Measurements from ENCODE around the gene TADA2A.

TADA2A gene, protein sequence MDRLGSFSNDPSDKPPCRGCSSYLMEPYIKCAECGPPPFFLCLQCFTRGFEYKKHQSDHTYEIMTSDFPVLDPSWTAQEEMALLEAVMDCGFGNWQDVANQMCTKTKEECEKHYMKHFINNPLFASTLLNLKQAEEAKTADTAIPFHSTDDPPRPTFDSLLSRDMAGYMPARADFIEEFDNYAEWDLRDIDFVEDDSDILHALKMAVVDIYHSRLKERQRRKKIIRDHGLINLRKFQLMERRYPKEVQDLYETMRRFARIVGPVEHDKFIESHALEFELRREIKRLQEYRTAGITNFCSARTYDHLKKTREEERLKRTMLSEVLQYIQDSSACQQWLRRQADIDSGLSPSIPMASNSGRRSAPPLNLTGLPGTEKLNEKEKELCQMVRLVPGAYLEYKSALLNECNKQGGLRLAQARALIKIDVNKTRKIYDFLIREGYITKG

DNA sequence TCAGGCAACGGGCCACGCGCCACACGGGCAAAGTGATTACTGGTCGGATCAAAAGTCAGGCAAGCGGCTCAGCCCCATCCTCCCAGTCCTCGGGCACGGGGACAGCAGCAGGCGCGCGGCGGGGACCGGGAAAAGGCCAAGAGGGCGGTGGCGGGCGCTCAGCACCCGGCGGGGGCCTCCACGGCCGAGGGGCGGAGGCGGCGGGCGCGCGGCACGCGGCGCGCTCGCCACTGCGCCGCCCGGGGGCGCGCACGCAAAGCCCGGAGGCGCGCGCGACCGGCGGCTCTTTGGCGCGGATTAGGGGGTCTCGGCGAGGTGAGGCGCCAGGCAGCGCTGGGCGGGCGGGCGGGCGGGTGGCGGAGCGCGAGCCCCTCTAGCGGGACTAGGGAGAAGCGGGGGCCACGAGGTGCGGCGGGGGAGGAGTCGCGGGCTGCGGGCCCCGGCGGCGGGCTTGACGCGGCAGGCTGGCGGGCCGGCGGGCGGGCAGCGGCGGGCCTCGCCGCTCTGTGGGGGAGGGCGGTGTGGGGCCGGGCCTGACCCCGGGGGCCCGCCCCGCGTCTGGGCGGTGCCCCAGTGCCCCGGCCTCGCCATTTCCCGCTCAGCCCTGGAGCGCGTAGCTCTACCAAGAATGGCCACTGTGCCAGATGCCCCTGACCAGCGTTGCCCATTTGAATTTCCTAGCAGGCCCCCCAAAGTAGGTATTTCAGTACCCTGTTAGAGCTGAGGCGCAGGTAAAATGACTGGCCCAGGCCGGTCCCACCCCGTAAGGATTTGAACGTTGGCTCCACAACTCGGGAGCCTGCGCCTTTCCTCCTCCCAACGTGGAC lies at the start of gene TADA2A, which contains the start of gene ACACA:
TSS of gene TADA2A (plus strand) at position 252 of the 827 bp plus-strand sequence. CDS start 4,480 bp downstream, outside the sequence.
TSS of gene ACACA (minus strand) at position 202 of the 827 bp plus-strand sequence. CDS start 537 bp downstream, outside the sequence.
- DNase-seq (ENCODE audit: low read depth), result peak; percentile 90

DNA sequence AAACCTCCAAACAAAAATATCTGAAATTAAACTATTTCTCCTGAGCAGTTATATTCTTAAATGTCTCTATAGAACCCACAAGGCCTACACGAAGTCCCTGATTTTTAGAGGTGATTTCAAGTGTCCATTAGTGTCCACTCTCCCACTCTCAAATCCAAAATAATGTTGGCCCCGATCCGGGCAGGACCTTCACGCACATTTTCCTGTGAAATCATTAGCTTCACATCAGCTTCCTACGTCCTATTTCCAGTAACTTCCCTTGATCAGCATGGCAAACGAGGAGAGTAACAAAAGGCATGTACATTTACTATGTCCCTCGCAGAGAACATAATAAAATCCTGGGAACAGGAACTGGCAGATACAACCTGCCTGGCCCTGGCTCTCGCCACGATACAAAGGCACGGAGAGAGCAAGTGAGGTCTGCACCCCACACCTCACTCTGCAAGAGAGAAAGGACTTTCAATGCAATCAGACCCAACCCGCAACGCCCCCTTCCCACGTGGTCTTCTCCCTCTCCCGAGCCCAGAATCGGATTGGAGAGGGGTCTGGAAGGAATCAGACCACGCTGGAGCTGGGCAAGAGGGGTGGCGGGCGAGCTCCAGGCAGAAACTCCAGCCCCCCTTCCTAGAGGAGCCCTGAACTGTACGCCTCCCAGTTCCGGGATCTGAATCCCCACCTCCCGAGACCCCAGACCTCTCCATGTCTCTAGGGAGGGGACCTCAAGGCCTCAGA lies 48.4 kb upstream of the TADA2A start:
- DNase-seq (ENCODE audit: low read depth), result peak; percentile 75

DNA sequence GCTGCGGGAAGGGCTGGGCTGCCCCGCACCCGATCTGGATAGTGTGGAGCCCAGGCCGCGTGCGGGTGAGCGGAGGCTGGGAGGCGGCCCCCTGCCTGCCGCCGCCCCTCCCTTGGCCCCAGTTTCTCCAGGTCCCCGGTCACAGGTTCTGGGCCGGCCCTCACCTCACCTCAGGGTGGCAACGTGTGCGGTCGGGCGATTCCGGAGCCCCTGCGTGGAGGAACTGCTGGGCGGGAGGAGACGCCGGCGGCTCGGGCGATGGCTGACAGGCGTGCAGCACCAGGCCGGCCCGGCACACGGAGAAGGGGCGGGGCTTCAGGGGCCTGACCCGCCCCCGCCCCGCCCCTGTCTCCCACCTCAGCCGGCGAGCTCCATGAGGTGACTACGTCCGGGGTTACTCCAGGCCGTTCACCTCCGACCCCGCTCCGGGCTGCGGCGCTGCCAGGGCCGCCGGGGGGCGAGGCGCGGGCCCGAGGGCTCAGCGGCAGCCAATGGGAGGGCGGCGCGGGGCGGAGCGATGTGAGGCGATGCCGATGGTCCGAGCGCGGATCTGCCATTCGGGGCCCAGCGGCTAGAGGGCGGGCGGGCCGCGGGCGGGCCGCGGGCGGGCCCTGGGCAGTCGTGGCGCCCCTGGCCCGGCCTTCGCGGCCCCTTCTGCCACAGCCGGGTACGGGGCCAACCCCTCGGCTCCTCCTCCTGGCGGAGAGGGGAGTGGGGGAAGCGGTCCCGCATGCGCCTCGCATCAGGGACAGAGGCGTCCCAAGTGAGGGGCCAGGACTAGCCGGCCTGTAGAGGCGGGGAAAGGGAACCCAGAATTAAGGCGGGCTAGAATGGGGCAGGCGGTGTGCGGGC lies 47.6 kb upstream of the TADA2A start:
- peak; percentile 96 for DNase-seq (ENCODE audit: low read depth)

DNA sequence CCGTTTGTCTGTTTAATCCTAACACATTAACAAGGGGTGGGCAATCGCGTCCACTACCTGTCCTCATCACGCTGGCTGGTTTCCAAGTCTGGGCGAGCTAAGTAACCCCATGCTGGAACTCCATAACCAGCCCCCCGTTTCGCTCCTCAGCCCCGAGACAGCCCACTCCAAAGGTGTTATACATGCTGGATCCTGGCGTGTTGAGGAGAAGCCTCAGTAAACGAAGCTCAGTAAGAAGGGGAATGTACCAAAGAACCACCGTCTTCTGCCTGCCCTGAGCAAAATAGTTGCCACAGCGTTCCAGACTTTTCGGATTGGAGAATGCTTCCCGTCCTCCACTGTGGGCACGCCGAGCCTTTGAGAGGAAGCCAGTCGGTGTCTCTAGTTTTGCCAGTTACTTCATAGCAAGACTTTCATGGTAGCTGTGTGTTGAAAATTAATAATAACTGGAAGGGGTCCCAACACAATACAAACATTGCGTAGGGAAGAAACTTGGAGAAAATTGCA lies 47.0 kb upstream of the TADA2A start:
- peak; percentile 2 for DNase-seq (ENCODE audit: low read depth)

DNA sequence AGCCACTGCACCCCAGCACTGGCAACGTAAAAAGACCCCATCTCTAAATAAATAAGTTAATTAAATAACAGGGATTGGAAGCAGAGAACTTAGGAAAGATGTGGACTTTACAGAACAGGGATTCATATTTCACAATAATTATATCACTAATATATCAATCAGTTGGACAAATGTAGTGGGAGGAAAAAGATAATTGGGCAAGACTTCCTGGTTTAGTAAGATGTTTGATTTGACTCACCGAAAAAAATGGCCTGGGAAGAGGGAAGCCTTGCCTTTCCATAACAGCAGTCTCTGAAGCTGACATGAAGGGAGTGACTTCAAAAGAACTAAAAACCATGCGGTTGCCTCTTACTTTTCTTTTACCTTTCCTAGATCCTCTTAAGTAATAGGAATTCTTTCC lies 46.1 kb upstream of the TADA2A start:
- peak; percentile 16 for DNase-seq (ENCODE audit: low read depth)

DNA sequence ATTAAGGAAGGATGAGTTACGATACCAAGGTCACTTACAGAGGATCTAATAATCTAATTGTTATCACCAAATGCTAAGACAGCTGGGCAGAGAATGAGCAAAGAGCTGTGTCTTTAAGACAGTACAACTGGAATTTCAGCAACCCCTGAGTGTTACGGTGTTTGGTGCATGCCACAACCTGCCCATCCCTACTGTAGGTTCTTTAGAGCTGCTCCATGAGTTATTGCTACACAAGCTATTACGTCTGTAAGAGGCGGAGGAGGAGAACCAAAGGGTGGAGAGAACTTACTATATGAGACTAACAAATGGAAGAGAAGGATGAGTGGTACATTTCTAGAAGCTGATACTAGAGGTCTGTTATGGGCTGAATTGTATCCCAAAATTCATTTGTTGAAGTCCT lies 45.1 kb upstream of the TADA2A start:
- no peak for DNase-seq (ENCODE audit: low read depth)

DNA sequence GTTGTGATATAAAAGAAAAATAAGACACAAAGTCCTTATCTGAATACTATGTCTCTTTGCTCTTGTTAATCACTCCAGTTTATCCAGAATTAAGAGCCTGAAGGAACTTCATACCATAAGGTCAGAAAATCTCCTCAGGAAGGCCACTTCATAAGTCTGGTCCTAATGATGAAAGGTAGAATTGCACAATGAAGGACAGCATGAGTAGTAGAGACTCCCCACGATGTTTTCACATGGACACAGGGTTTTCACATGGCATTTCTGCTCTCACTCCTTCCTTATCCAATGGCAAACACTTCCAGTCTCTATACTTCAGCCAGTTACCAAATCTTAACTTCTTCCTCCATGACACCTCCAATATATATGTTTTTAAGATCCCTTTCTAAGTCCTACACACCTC lies 41.1 kb upstream of the TADA2A start:
- DNase-seq (ENCODE audit: low read depth), result no peak

DNA sequence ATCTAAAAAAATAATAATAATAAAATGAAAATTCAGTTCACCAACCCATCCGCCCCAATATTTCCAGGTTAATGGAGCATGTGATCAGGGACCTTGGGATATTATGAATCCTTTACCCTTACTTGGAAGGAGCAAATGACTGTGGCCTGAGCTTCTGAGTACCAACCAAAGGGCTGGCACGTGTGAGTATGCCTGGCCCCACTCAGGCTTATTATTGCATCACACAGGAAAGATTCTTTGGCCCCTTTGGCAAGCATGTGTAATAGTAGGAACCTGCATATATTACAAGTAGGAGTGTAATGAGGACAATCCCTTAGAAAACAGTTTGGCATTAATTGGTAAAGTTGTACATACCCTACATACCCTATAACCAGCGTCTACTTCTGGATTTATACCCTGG lies 38.1 kb upstream of the TADA2A start:
- DNase-seq (ENCODE audit: low read depth), result peak; percentile 15

DNA sequence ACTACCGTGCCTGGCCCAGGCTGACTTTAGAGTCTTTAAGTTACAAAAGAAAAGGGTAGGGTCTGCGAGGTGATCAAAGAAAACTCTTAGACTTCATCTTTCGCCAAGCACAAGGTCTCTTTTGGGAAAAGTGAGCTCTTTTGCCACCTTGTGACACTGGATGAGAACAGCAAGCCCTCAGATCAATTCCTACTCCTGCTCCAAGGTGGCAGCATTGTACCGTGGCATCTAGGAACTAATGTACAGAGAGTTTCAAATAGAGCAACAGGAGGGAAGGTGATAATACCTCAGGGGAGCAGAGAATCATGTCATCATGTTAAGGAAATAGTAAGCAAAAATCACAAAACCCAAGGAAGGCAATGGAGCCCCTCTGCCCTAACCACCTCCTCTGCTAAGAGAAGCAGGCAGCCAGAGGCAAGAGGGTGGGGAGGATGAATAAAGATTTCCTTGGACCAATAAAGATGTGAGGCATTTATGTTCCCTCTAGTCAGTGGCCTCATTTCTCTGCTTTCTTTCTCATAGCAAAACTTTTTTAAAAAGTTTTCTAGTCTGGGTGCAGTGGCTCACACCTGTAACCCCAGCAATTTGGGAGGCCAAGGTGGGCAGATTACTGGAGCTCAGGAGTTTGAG lies 33.0 kb upstream of the TADA2A start:
- peak; percentile 86 for DNase-seq (ENCODE audit: low read depth)

DNA sequence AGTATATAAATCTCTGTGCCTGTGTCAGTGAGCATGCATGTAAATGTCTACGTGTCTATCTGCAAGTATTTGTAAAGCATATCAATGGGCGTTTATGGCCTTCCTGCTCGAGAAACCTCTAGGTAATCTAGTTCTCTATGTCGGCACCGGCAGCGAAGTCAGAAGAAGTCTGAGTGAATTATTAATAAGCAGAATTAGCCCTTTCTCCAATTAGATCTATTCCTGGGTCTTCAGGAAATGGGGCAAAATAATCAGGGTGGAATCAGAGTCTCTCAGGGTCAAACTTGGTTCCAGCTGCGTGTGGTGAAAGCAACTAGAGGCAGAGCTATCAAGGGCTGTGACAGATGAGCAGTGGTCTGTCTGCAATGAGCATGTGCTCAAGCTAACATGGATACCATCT lies 31.0 kb upstream of the TADA2A start, which contains the start of gene C17orf78:
TSS of gene C17orf78 (plus strand) at position 280 of the 400 bp plus-strand sequence. CDS start at position 388, 108 bp downstream.
- DNase-seq (ENCODE audit: low read depth), result no peak

DNA sequence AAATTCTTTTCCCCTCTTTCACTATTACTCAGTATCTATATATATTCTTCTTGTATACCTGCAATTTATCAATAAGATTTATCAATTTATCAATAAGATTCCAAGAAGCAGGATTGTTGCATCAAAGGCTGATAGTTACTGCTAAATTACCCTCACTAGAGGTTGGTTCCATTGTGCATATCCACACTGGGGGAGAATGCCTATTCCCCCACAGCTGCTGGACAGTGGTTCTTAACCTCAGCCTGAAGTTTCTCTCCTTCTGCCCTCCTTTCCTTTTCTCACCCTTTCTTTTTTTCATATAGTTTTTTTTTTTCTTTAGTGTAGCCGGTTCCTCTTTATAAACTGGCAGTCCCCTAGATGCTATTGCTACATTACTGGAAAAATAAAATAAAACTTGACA lies 24.6 kb upstream of the TADA2A start:
- DNase-seq (ENCODE audit: low read depth), result no peak

DNA sequence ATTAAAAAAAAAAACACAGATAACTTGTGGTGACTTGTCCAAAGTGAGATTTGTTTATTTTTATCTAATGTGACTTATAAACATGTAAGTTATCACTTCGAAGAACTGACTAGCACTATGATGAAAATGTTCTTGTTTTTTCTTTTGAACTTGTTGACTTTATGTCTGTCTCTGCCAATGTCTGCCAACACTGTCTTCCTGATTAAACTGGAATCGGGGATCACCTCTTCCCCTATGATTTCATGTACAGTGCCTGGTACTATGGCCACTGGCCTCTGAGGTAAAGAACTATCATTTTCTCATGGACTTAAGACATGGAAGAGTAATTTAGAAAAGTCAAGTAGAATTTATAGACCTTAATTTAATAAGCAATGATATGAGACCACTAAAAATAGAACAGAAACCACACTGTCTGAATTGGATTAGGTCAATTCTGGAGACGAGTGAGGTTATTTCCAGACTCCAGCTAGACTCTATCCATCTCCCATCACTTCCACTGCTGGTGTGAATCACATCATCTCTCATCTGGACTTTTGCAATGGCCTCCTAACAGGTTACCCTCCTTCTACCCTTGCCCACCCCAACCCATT lies 22.0 kb upstream of the TADA2A start:
- no peak for DNase-seq (ENCODE audit: low read depth)

DNA sequence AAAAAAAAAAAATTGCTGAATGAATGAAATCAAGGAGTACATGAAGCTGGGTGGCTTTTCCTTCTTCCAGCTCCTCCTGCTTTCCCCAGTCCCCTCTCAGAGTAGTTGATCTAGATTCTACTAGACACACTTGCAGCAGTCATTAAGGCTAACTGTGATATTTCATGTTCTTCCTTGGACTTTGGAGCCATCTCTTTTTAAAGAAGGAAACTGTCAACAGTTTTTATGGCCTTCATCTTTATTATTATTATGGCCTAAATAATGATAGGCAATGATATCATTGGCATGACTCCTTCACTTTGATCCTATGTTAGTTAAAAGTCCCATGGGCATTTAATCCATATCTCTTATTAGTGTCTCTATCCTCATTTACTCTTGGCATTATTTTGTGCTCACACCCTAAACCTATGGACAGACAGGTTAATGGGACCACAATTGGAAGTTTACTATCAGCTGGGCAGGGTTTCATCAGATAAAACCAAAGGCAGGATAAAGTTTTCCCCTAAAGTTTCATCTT lies 21.2 kb upstream of the TADA2A start:
- DNase-seq (ENCODE audit: low read depth), result no peak

DNA sequence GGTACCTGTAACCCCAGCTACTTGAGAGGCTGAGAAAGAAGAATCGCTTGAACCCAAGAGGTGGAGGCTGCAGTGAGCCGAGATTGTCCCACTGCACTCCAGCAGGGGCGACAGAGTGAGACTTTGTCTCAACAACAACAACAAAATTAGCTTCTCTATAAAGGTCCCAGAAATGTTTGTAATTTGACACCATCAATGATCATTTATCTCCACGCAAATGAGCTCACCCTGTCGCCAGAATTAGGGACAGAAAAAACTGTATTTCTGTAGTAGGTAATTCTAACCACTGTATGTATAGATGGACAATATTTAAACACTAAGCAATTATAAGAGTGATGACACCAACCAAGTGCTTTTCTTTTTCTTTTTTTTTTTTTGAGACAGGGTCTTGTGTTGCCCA lies 20.2 kb upstream of the TADA2A start:
- DNase-seq (ENCODE audit: low read depth), result no peak

DNA sequence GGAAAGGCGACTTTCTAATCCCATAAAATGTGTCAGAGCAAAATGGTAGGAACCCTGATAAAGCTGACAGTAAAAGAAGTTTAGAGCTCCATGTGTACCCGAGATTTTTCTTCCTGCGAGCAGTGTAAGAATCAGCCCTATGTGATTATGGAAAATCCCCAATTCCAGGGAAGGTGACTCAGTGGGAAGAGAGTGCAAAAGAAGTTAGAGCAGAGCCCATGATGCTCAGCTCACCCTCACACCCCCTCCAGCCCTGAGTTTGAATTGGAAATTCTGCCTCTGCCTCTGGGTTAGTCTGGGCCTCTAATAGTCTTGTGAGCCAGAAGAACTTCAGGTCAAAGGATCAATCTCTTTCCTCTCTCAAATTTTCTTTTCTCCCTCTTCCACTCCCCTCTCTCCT lies 18.4 kb upstream of the TADA2A start:
- DNase-seq (ENCODE audit: low read depth), result peak; percentile 63

DNA sequence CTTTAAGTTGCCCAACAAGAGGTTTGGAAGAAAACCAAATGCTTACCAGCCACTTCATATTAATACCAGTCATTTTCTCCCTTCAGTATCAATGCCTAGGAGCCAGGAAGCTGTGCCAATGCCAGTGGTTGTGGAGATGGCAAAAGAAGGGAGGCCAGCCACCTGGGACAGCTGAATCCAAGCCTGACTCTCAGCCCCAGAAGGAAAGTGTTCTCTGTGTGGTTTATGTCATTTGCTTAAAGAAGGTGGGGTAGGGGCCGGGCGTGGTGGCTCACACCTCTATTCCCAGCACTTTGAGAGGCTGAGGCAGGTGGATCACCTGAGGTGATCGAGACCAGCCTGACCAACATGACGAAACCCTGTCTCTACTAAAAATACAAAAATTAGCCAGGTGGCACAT lies 17.5 kb upstream of the TADA2A start:
- no peak for DNase-seq (ENCODE audit: low read depth)

DNA sequence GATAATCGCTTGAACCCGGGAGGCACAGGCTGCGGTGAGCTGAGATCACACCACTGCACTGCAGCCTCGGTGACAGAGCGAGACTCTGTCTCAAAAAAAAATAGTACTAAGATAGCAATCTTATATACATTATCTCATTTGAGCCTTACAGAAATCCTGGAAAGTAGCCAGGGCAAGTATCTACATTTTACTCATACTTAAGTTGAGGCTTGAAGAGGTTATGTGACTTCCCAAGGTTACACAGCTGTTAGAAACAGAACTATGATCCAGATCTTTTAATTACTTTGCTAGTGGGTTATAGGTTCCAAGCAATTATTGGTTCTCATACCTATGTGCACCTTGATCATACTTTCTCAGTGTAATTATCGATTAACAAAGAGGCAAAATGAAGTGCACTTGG lies 15.5 kb upstream of the TADA2A start:
- DNase-seq (ENCODE audit: low read depth), result peak; percentile 25

DNA sequence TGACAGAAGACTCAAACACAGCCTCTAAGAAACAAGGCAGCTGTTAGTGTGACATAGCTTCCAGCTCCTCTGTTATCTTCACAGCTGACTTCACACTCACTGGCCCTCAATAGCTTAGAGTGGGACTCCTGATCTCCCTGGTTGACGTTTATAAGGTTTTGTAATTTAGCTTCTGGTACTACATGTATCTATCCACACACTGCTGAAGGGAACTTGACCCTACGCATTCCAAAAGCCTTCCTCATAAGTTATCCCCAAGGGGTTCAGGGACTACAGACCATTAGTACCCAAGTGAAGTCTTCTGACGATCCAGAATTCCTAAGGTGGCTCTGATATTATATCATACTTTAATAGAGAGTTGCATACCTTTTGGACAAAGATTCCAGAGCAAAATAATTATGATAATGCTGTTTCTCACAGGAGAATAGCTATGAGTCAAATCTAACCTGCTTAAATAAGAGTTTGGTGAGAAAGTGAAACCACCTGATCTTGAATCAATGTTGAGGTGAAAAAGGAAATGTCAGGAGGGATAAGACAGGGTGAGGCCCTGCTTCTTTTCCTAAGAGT lies 14.6 kb upstream of the TADA2A start:
- DNase-seq (ENCODE audit: low read depth), result peak; percentile 76

DNA sequence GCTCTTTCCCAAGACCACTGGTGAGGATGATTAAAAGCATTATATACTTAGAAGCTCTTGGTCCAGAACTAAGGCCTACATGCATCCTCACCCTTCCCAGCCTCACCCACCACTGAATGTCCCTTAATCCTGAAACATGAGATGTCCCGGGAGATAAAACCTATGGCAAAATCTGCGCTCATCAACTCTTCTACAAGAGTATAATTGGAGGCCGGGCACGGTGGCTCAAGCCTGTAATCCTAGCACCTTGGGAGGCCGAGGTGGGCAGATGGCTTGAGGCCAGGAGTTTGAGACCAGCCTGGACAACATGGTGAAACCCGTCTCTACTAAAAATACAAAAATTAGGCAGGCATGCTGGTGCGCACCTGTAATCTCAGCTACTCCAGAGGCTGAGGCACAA lies 13.3 kb upstream of the TADA2A start:
- DNase-seq (ENCODE audit: low read depth), result no peak

Data from ELR (cell line).